OCI-LY7 (cell line): ENCODE results near the gene SUB1.

ENCODE experiments used
- CTCF ChIP-seq: fragments of 200-600 bp; sonication (generic); conservative IDR thresholded peaks from 2 replicates; pipeline ENCODE4 v1.5.1; 2014; ENCODE audit warnings: mild to moderate bottlenecking, antibody characterized with exemption, low read length, moderate library complexity, mixed read lengths
- EZH2phosphoT487 ChIP-seq: fragments of 200-600 bp; sonication (generic); IDR thresholded peaks from 2 replicates; pipeline ENCODE4 v1.6.1; 2018; ENCODE audit warnings: low read depth, borderline replicate concordance, mild to moderate bottlenecking, mixed run types, antibody characterized with exemption, low read length, moderate library complexity, mixed read lengths

GRCh38 chr5:32586276-32586599 lies 881 bp downstream of the SUB1 start:
- TF ChIP-seq CTCF, result 0 out of 2 replicates have a peak, but pooled peaks have one; percentile 12
- TF ChIP-seq EZH2phosphoT487, result no peak
